Measurements from ENCODE around the gene L3MBTL4. TPM values are rescaled to one million over a fixed set of nuclear protein-coding genes. Genes with fewer than 3 reads are reported as not detected.

Gene L3MBTL4
- total RNA-seq, 1 donor from 2014 or later: 0.56 TPM

DNA sequence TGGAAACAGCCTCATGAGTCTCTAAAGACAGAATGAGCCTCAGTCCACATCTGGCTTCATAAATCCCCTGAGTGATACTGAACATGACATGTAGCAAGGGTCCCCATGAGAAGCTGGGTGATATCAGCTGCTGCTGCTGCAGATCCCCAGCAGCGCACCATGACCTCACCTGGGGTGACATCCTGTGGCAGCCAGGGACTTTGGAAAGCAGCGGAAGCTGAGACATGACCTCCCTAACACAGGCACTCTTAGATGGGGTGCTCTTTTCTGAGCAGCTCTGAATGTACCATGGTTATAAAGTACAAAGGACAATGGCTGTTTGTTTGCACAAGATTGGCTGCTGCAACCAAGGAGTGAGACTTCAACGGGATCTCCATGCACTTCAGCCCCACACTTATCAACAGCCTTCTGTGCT, 444.7 kb downstream of the L3MBTL4 start:
- Mint-ChIP-seq H3K27me3 (ENCODE audit: unreplicated experiment) (no peaks in the 10 kb centered on the region), H3K4me3 (ENCODE audit: unreplicated experiment) (no peak overlapping the region), H3K36me3 (ENCODE audit: low read depth, unreplicated experiment) (no peaks in the 10 kb centered on the region), H3K9me3 (ENCODE audit: unreplicated experiment) (no peaks in the 10 kb centered on the region), H3K27ac (ENCODE audit: unreplicated experiment) (peak overlapping the region; percentile 17), H3K4me1 (ENCODE audit: unreplicated experiment) (peaks cover 10% of the 10 kb centered on the region)
- TF ChIP-seq, protein P1, sequence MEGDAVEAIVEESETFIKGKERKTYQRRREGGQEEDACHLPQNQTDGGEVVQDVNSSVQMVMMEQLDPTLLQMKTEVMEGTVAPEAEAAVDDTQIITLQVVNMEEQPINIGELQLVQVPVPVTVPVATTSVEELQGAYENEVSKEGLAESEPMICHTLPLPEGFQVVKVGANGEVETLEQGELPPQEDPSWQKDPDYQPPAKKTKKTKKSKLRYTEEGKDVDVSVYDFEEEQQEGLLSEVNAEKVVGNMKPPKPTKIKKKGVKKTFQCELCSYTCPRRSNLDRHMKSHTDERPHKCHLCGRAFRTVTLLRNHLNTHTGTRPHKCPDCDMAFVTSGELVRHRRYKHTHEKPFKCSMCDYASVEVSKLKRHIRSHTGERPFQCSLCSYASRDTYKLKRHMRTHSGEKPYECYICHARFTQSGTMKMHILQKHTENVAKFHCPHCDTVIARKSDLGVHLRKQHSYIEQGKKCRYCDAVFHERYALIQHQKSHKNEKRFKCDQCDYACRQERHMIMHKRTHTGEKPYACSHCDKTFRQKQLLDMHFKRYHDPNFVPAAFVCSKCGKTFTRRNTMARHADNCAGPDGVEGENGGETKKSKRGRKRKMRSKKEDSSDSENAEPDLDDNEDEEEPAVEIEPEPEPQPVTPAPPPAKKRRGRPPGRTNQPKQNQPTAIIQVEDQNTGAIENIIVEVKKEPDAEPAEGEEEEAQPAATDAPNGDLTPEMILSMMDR (IDR thresholded peaks at IDR 0.05; ENCODE audit: unreplicated experiment): no peak
- DNase-seq (ENCODE audit: low spot score): peak; percentile 7

DNA sequence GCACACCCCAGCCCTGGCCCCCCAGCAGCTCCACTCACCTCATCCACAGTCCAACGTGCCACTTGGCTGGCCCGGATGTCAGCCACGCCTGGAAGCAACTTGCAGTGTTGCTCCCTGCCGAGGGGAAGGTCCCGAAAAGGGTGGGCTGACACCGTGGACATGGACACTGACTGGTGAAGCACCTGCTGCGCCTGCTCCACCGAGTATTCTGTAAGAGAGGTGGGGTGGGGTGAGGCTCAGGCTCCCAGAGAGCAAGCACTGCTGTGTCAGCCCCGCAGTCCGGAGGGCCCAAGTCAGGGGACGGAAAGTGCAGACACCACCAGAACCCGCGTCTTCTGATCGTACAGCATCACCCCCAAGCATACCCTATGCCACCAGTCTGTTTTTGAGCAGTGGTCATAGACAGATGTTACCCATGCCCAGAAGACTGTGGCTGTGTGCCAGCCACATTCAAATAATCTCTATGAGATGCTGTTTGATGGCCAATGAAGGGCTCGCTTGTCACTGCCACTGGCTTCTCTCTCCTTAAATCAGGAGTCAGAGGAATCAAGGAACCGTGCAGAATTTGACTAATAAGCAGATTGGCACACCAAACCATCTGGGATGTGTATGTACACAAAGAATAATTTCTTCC, 445.2 kb downstream of the L3MBTL4 start:
- DNase-seq (ENCODE audit: low spot score): no peak
- H3K27me3 Mint-ChIP-seq (ENCODE audit: unreplicated experiment): no peaks in the 10 kb centered on the region
- no peak overlapping the region for H3K27ac Mint-ChIP-seq (ENCODE audit: unreplicated experiment)
- no peak overlapping the region for H3K4me3 Mint-ChIP-seq (ENCODE audit: unreplicated experiment)
- no peaks in the 10 kb centered on the region for H3K36me3 Mint-ChIP-seq (ENCODE audit: low read depth, unreplicated experiment)
- TF ChIP-seq, protein P1 (IDR thresholded peaks at IDR 0.05; ENCODE audit: unreplicated experiment): no peak
- no peaks in the 10 kb centered on the region for H3K9me3 Mint-ChIP-seq (ENCODE audit: unreplicated experiment)
- H3K4me1 Mint-ChIP-seq (ENCODE audit: unreplicated experiment): peaks cover 10% of the 10 kb centered on the region

- Mint-ChIP-seq H3K27me3 (ENCODE audit: unreplicated experiment) (no peaks in the 10 kb centered on the region), H3K9me3 (ENCODE audit: unreplicated experiment) (no peaks in the 10 kb centered on the region), H3K4me3 (ENCODE audit: unreplicated experiment) (no peak overlapping the region), H3K4me1 (ENCODE audit: unreplicated experiment) (peaks cover 10% of the 10 kb centered on the region), H3K27ac (ENCODE audit: unreplicated experiment) (no peak overlapping the region), H3K36me3 (ENCODE audit: low read depth, unreplicated experiment) (no peaks in the 10 kb centered on the region)
- DNase-seq (ENCODE audit: low spot score): no peak
- TF ChIP-seq, protein P1 (IDR thresholded peaks at IDR 0.05; ENCODE audit: unreplicated experiment): no peak
Measured at GRCh38 chr18:5967666-5968065, 447.0 kb downstream of the L3MBTL4 start.

DNA sequence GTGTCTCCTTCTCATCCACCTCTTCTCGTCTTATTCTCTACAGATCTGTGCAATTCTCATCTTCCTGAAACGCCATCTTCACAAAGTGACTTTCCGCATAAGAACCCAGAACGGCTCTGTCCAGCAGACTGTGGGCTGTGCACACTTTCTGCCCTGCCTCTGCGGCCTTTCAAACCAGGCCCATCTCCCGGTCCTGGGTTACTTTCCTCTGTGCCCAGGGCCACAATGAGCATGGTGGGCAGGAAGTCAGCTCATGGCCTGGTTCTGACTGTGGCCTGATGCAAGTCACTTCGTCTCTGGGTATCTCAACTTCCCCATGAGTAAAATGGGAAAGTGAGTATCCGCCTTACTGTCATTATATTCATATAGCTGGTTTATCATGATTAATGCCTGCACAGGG, 447.7 kb downstream of the L3MBTL4 start:
- no peak for DNase-seq (ENCODE audit: low spot score)
- Mint-ChIP-seq H3K4me1 (ENCODE audit: unreplicated experiment) (peaks cover 10% of the 10 kb centered on the region), H3K4me3 (ENCODE audit: unreplicated experiment) (no peak overlapping the region), H3K27me3 (ENCODE audit: unreplicated experiment) (peaks cover 2% of the 10 kb centered on the region), H3K9me3 (ENCODE audit: unreplicated experiment) (no peaks in the 10 kb centered on the region), H3K27ac (ENCODE audit: unreplicated experiment) (no peak overlapping the region), H3K36me3 (ENCODE audit: low read depth, unreplicated experiment) (no peaks in the 10 kb centered on the region)
- TF ChIP-seq, protein P1 (IDR thresholded peaks at IDR 0.05; ENCODE audit: unreplicated experiment): no peak

DNA sequence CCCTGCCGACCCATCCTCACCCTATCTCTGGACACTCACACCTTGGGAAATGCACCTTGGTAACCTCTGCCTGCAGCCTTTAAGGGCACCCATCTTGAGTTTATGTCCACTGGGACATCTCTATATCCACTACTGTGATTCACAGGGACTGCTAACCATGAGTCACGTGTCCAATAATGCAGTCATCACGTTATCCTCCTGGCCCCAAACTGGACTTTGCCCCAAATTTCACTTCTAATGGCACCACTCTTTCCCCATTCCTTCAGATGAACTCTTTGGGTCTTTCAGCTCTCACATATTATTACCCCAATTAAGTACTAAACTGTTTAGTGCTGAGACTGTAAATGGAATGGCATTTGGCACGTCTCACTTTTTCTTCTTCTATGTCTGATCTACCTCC, 448.2 kb downstream of the L3MBTL4 start:
- H3K4me1 Mint-ChIP-seq (ENCODE audit: unreplicated experiment): peaks cover 10% of the 10 kb centered on the region
- H3K36me3 Mint-ChIP-seq (ENCODE audit: low read depth, unreplicated experiment): no peaks in the 10 kb centered on the region
- TF ChIP-seq, protein P1 (IDR thresholded peaks at IDR 0.05; ENCODE audit: unreplicated experiment): no peak
- H3K27ac Mint-ChIP-seq (ENCODE audit: unreplicated experiment): no peak overlapping the region
- no peak overlapping the region for H3K4me3 Mint-ChIP-seq (ENCODE audit: unreplicated experiment)
- DNase-seq (ENCODE audit: low spot score): no peak
- peaks cover 2% of the 10 kb centered on the region for H3K27me3 Mint-ChIP-seq (ENCODE audit: unreplicated experiment)
- no peaks in the 10 kb centered on the region for H3K9me3 Mint-ChIP-seq (ENCODE audit: unreplicated experiment)
